PC-3 (cell line): ENCODE results near the gene TAF1A. TPM values are rescaled to one million over a fixed set of nuclear protein-coding genes. Genes with fewer than 3 reads are reported as not detected.

Source experiments
- ATAC-seq: fragments of 200-7000 bp; cut with Tn5 transposase; 2 replicates; pipeline ENCODE4 v1.9.1; 2020; ENCODE audit warnings: mild to moderate bottlenecking, moderate library complexity
- BruUV-seq: library from RNA; stranded (reverse); fragments of 400-500 nt; replicated peaks from 2 replicates; lab custom pipeline; 2021; lab: Mats Ljungman, UMichigan
- CTCF ChIA-PET: fragments of 300-600 bp; sonication (Branson Sonifier 250); formaldehyde crosslinking; loops from one replicate; lab custom pipeline; 2022; ENCODE audit warnings: antibody characterized with exemption; lab: Charles Lee
- POLR2A ChIA-PET: fragments of 300-600 bp; sonication (Branson Sonifier 250); formaldehyde crosslinking; loops from one replicate; lab custom pipeline; 2022; ENCODE audit warnings: antibody characterized with exemption; ENCODE audit not compliant: unreplicated experiment; lab: Charles Lee
- DNase-seq: peaks from one replicate; pipeline ENCODE4 v3.0.0-alpha.2; 2015
- H2AFZ ChIP-seq: fragments of 300-600 bp; sonication (generic); 2 replicates; pipeline ENCODE4 v1.6.0; 2016; ENCODE audit warnings: antibody characterized with exemption, low read length
- H3F3A ChIP-seq: fragments of 300-600 bp; sonication (generic); one replicate; pipeline ENCODE4 v1.6.0; 2017; ENCODE audit warnings: antibody characterized with exemption, low read length, control low read depth, mild to moderate bottlenecking; ENCODE audit not compliant: unreplicated experiment
- H3K27ac ChIP-seq: fragments of 300-600 bp; sonication (generic); 2 replicates; pipeline ENCODE4 v1.5.1; 2016; ENCODE audit warnings: mild to moderate bottlenecking, low read length
- H3K27me3 ChIP-seq: fragments of 300-600 bp; sonication (generic); 2 replicates; pipeline ENCODE4 v1.6.1; 2016; ENCODE audit warnings: low read length, mixed read lengths
- H3K36me3 ChIP-seq: fragments of 300-600 bp; sonication (generic); 2 replicates; pipeline ENCODE4 v1.6.1; 2016; ENCODE audit warnings: low read depth, mixed run types, low read length, mixed read lengths
- H3K4me1 ChIP-seq: fragments of 300-600 bp; sonication (generic); 2 replicates; pipeline ENCODE4 v1.5.1; 2016; ENCODE audit warnings: low read length; ENCODE audit not compliant: insufficient read depth
- H3K4me2 ChIP-seq: fragments of 300-600 bp; sonication (generic); 2 replicates; pipeline ENCODE4 v1.6.0; 2016; ENCODE audit warnings: low read length
- H3K4me3 ChIP-seq: fragments of 300-600 bp; sonication (generic); 2 replicates; pipeline ENCODE4 v1.5.1; 2016; ENCODE audit warnings: mild to moderate bottlenecking, low read length, mixed read lengths
- H3K79me2 ChIP-seq: fragments of 300-600 bp; sonication (generic); 2 replicates; pipeline ENCODE4 v1.6.1; 2017; ENCODE audit warnings: low read length, mixed read lengths
- H3K9ac ChIP-seq: fragments of 300-600 bp; sonication (generic); 2 replicates; pipeline ENCODE4 v1.6.0; 2016; ENCODE audit warnings: mild to moderate bottlenecking, low read length
- H3K9me2 ChIP-seq: fragments of 300-600 bp; sonication (generic); replicated peaks from 2 replicates; pipeline ENCODE4 v1.6.1; 2016; ENCODE audit warnings: mixed run types, low read length, mixed read lengths
- H3K9me3 ChIP-seq: fragments of 300-600 bp; sonication (generic); 2 replicates; pipeline ENCODE4 v1.6.1; 2016; ENCODE audit warnings: low read length, mixed read lengths
- H4K20me1 ChIP-seq: fragments of 300-600 bp; sonication (generic); 2 replicates; pipeline ENCODE4 v1.6.1; 2016; ENCODE audit warnings: low read length, mixed read lengths
- EZH2 ChIP-seq: fragments of 300-600 bp; sonication (generic); IDR thresholded peaks from one replicate; pipeline ENCODE4 v1.6.1; 2017; ENCODE audit warnings: antibody characterized with exemption, mild to moderate bottlenecking, low read length; ENCODE audit not compliant: unreplicated experiment
- EZH2phosphoT487 ChIP-seq: fragments of 300-600 bp; sonication (generic); IDR thresholded peaks from 2 replicates; pipeline ENCODE4 v1.6.1; 2018; ENCODE audit warnings: mild to moderate bottlenecking, antibody characterized with exemption, low read length, borderline replicate concordance
- intact Hi-C: fragments of 100-400 bp; cut with micrococcal nuclease; formaldehyde crosslinking; loops from 2 replicates; pipeline ENCODE4 v1.9.0; 2023
- total RNA-seq: library from RNA; depleted of rRNA; stranded (reverse); fragments of >200 nt; gene quantifications from 2 replicates; pipeline ENCODE4 v1.2.3, GENCODE V29; 2014
- TF ChIP-seq, protein P1 (sequence below): fragments of 300-600 bp; sonication (generic); conservative IDR thresholded peaks from 2 replicates; pipeline ENCODE4 v1.5.1; 2017; ENCODE audit warnings: antibody characterized with exemption, low read depth, mild to moderate bottlenecking, low read length

The TAF1A gene
- total RNA-seq, 1 experiment from 2014 or later: 27.9 TPM

- intact Hi-C loops: no loop called here
- no peak overlapping the region for H3K9ac ChIP-seq
- CTCF ChIA-PET: no interaction called here
Measured at GRCh38 chr1:222525951-222526350, 63.8 kb downstream of the TAF1A start.

GRCh38 chr1:222523852-222524251 is 65.9 kb downstream of the TAF1A start:
- CTCF ChIA-PET: no interaction called here
- no peak overlapping the region for H2AFZ ChIP-seq
- no TSS peak for BruUV-seq
- intact Hi-C loops: no loop called here
- ATAC-seq (no peak), DNase-seq (no peak)
- H3K9ac ChIP-seq: no peak overlapping the region
- H3K4me1 ChIP-seq: peaks cover 22% of the 10 kb centered on the region
- no peak overlapping the region for H3K4me2 ChIP-seq
- no peaks in the 10 kb centered on the region for H3K36me3 ChIP-seq
- no peaks in the 10 kb centered on the region for H3F3A ChIP-seq
- TF ChIP-seq, protein P1, sequence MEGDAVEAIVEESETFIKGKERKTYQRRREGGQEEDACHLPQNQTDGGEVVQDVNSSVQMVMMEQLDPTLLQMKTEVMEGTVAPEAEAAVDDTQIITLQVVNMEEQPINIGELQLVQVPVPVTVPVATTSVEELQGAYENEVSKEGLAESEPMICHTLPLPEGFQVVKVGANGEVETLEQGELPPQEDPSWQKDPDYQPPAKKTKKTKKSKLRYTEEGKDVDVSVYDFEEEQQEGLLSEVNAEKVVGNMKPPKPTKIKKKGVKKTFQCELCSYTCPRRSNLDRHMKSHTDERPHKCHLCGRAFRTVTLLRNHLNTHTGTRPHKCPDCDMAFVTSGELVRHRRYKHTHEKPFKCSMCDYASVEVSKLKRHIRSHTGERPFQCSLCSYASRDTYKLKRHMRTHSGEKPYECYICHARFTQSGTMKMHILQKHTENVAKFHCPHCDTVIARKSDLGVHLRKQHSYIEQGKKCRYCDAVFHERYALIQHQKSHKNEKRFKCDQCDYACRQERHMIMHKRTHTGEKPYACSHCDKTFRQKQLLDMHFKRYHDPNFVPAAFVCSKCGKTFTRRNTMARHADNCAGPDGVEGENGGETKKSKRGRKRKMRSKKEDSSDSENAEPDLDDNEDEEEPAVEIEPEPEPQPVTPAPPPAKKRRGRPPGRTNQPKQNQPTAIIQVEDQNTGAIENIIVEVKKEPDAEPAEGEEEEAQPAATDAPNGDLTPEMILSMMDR: no peak
- TF ChIP-seq EZH2phosphoT487 (no peak), EZH2 (no peak)
- H4K20me1 ChIP-seq: no peaks in the 10 kb centered on the region
- no peak overlapping the region for H3K4me3 ChIP-seq
- no peaks in the 10 kb centered on the region for H3K27me3 ChIP-seq
- no peaks in the 10 kb centered on the region for H3K9me2 ChIP-seq
- H3K27ac ChIP-seq: no peak overlapping the region
- no peaks in the 10 kb centered on the region for H3K9me3 ChIP-seq
- no peaks in the 10 kb centered on the region for H3K79me2 ChIP-seq
- POLR2A ChIA-PET: no interaction called here

More at GRCh38 chr1:222525951-222526350, 63.8 kb downstream of the TAF1A start:
- no peak for TF ChIP-seq EZH2
- no peak for TF ChIP-seq EZH2phosphoT487
- TF ChIP-seq, protein P1: no peak
- Histone ChIP-seq H3K9me2 (no peaks in the 10 kb centered on the region), H3K4me2 (no peak overlapping the region), H4K20me1 (no peaks in the 10 kb centered on the region), H2AFZ (no peak overlapping the region), H3K9me3 (no peaks in the 10 kb centered on the region), H3K36me3 (no peaks in the 10 kb centered on the region), H3K4me1 (peaks cover 18% of the 10 kb centered on the region), H3K79me2 (no peaks in the 10 kb centered on the region), H3K27me3 (no peaks in the 10 kb centered on the region), H3F3A (no peaks in the 10 kb centered on the region), H3K4me3 (no peak overlapping the region), H3K27ac (no peak overlapping the region)
- DNase-seq (no peak), ATAC-seq (no peak)
- POLR2A ChIA-PET: no interaction called here
- BruUV-seq: no TSS peak

GRCh38 chr1:222522105-222522915 is 67.4 kb downstream of the TAF1A start:
- POLR2A ChIA-PET: no interaction called here
- Histone ChIP-seq H4K20me1 (no peaks in the 10 kb centered on the region), H2AFZ (no peak overlapping the region), H3K9me2 (no peaks in the 10 kb centered on the region), H3K4me1 (peaks cover 22% of the 10 kb centered on the region), H3F3A (no peaks in the 10 kb centered on the region), H3K27ac (peak overlapping the region; percentile 78), H3K9ac (no peak overlapping the region; the same call in 1 of the 2 replicates), H3K4me2 (peak overlapping the region; percentile 28), H3K4me3 (no peak overlapping the region), H3K36me3 (no peaks in the 10 kb centered on the region), H3K27me3 (no peaks in the 10 kb centered on the region), H3K9me3 (no peaks in the 10 kb centered on the region), H3K79me2 (no peaks in the 10 kb centered on the region)
- intact Hi-C loops: no loop called here
- ATAC-seq (peak; percentile 27), DNase-seq (peak; percentile 80)
- TF ChIP-seq, protein P1: no peak
- TF ChIP-seq EZH2 (no peak), EZH2phosphoT487 (no peak)
- CTCF ChIA-PET: no interaction called here
- no TSS peak for BruUV-seq
